ENCODE results near the gene SSC4D. TPM values are rescaled to one million over a fixed set of nuclear protein-coding genes. Genes with fewer than 3 reads are reported as not detected.

Gene SSC4D
- total and polyA plus RNA-seq, 2 of the 8 experiments (the other 6 are each of a cell fraction or from before 2014, with no cell fraction given): 11.8 to 27.5 TPM

- Histone ChIP-seq H2BK20ac (ENCODE audit: low read length) (no peak overlapping the region), H3K79me1 (ENCODE audit: low read depth, low read length) (no peaks in the 10 kb centered on the region), H4K20me1 (replicated peaks in 1 of 2; ENCODE audit: control insufficient read depth in 1 of 2, insufficient read depth in 2 of 2, low read length in 2 of 2) (no peaks in the 10 kb centered on the region), H3K18ac (ENCODE audit: extremely low read depth, low read length) (no peak overlapping the region), H2BK12ac (ENCODE audit: low read depth, low read length) (peak overlapping the region; percentile 60; the same call in 1 of the 2 replicates), H2AK5ac (ENCODE audit: low read depth, low read length) (no peak overlapping the region), H3K79me2 (ENCODE audit: control insufficient read depth in 1 of 2, insufficient read depth in 2 of 2, low read length in 2 of 2) (no peaks in the 10 kb centered on the region), H2AFZ (ENCODE audit: low read length) (no peak overlapping the region), H3K23ac (ENCODE audit: insufficient read length) (no peak overlapping the region), H3K27ac (ENCODE audit: low read depth, low read length) (no peak overlapping the region), H3K4me2 (ENCODE audit: insufficient read depth in 1 of 2, low read depth in 2 of 2, low read length in 2 of 2) (no peak overlapping the region), H4K8ac (ENCODE audit: extremely low read depth, insufficient read depth, low read length) (no peak overlapping the region), H3K9me3 (ENCODE audit: insufficient read depth in 2 of 2, low read depth in 1 of 2, low read length in 1 of 2) (no peaks in the 10 kb centered on the region), H3K27me3 (replicated peaks in 1 of 4; ENCODE audit: control insufficient read depth in 3 of 4, extremely low read depth in 1 of 4, insufficient read depth in 3 of 4, low read length in 3 of 4) (no peaks in the 10 kb centered on the region), H3K9ac (replicated peaks in 1 of 4; ENCODE audit: extremely low read depth in 1 of 4, low read depth in 3 of 4, low read length in 3 of 4) (no peak overlapping the region), H3K14ac (ENCODE audit: insufficient read length) (no peak overlapping the region), H3K4me1 (replicated peaks in 1 of 4; ENCODE audit: control insufficient read depth in 3 of 4, insufficient read depth in 4 of 4, low read length in 3 of 4) (peaks cover 0 to 3% (median 0%) of the 10 kb centered on the region in 4 experiments; a peak in 1 of 7 replicates), H4K91ac (replicated peaks; ENCODE audit: insufficient read length, low read length) (peak overlapping the region; percentile 17), H2BK15ac (ENCODE audit: low read length) (no peak overlapping the region), H4K5ac (ENCODE audit: insufficient read length, low read depth, low read length) (no peak overlapping the region), H2BK5ac (ENCODE audit: low read depth, low read length) (no peak overlapping the region), H3K4ac (replicated peaks; ENCODE audit: insufficient read length, low read depth, low read length) (no peak overlapping the region), H3K36me3 (ENCODE audit: control insufficient read depth in 2 of 4, insufficient read depth in 4 of 4, low read length in 3 of 4) (no peaks in the 10 kb centered on the region), H2BK120ac (replicated peaks; ENCODE audit: low read depth, low read length) (peak overlapping the region; percentile 41), H3K23me2 (ENCODE audit: low read depth, low read length) (no peaks in the 10 kb centered on the region), H3K4me3 (ENCODE audit: extremely low read depth in 1 of 4, insufficient read depth in 2 of 4, low read depth in 3 of 4, low read length in 4 of 4) (no peak overlapping the region), H3K56ac (replicated peaks; ENCODE audit: insufficient read length, low read depth, low read length) (no peak overlapping the region)
- ChIA-PET POLR2A (ENCODE audit: partially characterized antibody) (interaction anchor here (1.1 kb wide), 1 partner anchor 8 kb away, joined by 4 read pairs; no protein-coding TSS in a partner anchor), CTCF (ENCODE audit: partially characterized antibody) (interaction anchor here (0.6 to 1.6 kb wide), 3 partner anchors 13 to 82 kb away, joined by 3 to 5 read pairs (median 4); no protein-coding TSS in a partner anchor)
- DNase-seq (ENCODE audit: low read depth in 1 of 2, low spot score in 2 of 2): no peak
- 96% methylated on average over 8 of the region's 9 CpGs; no CpG with 5 or more reads in 1 of the 2 experiments for WGBS, 2 experiments (ENCODE audit: extremely low coverage in 1 of 2, insufficient coverage in 1 of 2, insufficient read length in 1 of 2, insufficient replicate concordance in 2 of 2, low coverage in 1 of 2, low lambda C conversion rate in 2 of 2, missing lambda C conversion rate in 1 of 2)
- FAIRE-seq: no peak
- TF ChIP-seq MAFK (IDR thresholded peaks at IDR 0.05; ENCODE audit: low read depth, low read length): peak; percentile 23; the same call in 1 of the 2 replicates
- no peak for TF ChIP-seq NRF1 (IDR thresholded peaks at IDR 0.05; ENCODE audit: low read depth, low read length)
Observed at GRCh38 chr7:76372984-76373833, 36.3 kb downstream of the SSC4D start.
